Breast epithelium (tissue), 3 donors: Measurements from ENCODE around the gene PRICKLE2.

Source experiments
- CTCF ChIP-seq, 3 donors: fragments of 450-650 bp; IDR thresholded peaks; one replicate each; pipeline ENCODE4 v1.5.1; 2016 to 2017; ENCODE audit warnings: antibody characterized with exemption in 3 of 3, mild to moderate bottlenecking in 3 of 3, moderate library complexity in 3 of 3
- POLR2AphosphoS5 ChIP-seq, 3 donors: sonication (generic); formaldehyde crosslinking; IDR thresholded peaks; one replicate each; pipeline ENCODE4 v1.6.1; 2017; ENCODE audit warnings: antibody characterized with exemption in 3 of 3

GRCh38 chr3:64190517-64191515, 34.5 kb downstream of the PRICKLE2 start:
- TF ChIP-seq POLR2AphosphoS5 (IDR thresholded peaks at IDR 0.05) (no peak), CTCF (IDR thresholded peaks at IDR 0.05) (no peak)
